Measurements from ENCODE around the gene PKHD1.

GRCh38 chr6:51846531-51846930 is 240.9 kb downstream of the PKHD1 start:
- no peak for TF ChIP-seq POLR2A (IDR thresholded peaks at IDR 0.05; ENCODE audit: low read length)
- no peak for TF ChIP-seq GATA1 (IDR thresholded peaks at IDR 0.05; ENCODE audit: low read depth, low read length)
